GM23248 (cell line): ENCODE data around the gene COL8A1. TPM values are rescaled to one million over a fixed set of nuclear protein-coding genes. Genes with fewer than 3 reads are reported as not detected.

Experiments
- DNase-seq: peaks from one replicate; pipeline ENCODE4 v3.0.0-alpha.2; 2015
- H2AFZ ChIP-seq: fragments of 200-600 bp; sonication (generic); 2 replicates; pipeline ENCODE4 v1.6.1; 2016; ENCODE audit warnings: antibody characterized with exemption
- H3F3A ChIP-seq: fragments of 200-600 bp; sonication (generic); 2 replicates; pipeline ENCODE4 v1.6.1; 2016; ENCODE audit warnings: mild to moderate bottlenecking, antibody characterized with exemption, mixed run types; ENCODE audit not compliant: insufficient read depth
- H3K27ac ChIP-seq: fragments of 200-600 bp; sonication (generic); 2 replicates; pipeline ENCODE4 v1.5.1; 2016; ENCODE audit warnings: mild to moderate bottlenecking
- H3K27me3 ChIP-seq: fragments of 200-600 bp; sonication (generic); replicated peaks from 2 replicates; pipeline ENCODE4 v1.6.1; 2016; ENCODE audit warnings: mild to moderate bottlenecking; ENCODE audit not compliant: insufficient read depth
- H3K36me3 ChIP-seq: fragments of 200-600 bp; sonication (generic); 2 replicates; pipeline ENCODE4 v1.6.1; 2016; ENCODE audit warnings: low read depth, mild to moderate bottlenecking
- H3K4me1 ChIP-seq: fragments of 200-600 bp; sonication (generic); 2 replicates; pipeline ENCODE4 v1.6.1; 2016; ENCODE audit warnings: mild to moderate bottlenecking; ENCODE audit not compliant: insufficient read depth
- H3K4me2 ChIP-seq: fragments of 200-600 bp; sonication (generic); one replicate; pipeline ENCODE4 v1.6.1; 2016; ENCODE audit warnings: mild to moderate bottlenecking; ENCODE audit not compliant: unreplicated experiment
- H3K4me3 ChIP-seq: fragments of 200-600 bp; sonication (generic); 2 replicates; pipeline ENCODE4 v1.5.1; 2016; ENCODE audit warnings: mild to moderate bottlenecking
- H3K79me2 ChIP-seq: fragments of 200-600 bp; sonication (generic); 2 replicates; pipeline ENCODE4 v1.6.1; 2016; ENCODE audit warnings: mild to moderate bottlenecking; ENCODE audit not compliant: insufficient read depth
- H3K9ac ChIP-seq: fragments of 200-600 bp; sonication (generic); 2 replicates; pipeline ENCODE4 v1.6.1; 2016; ENCODE audit warnings: mild to moderate bottlenecking
- H3K9me2 ChIP-seq: fragments of 200-600 bp; sonication (generic); 2 replicates; pipeline ENCODE4 v1.6.1; 2016; ENCODE audit warnings: mixed run types, mild to moderate bottlenecking, moderate library complexity; ENCODE audit not compliant: insufficient read depth
- H3K9me3 ChIP-seq: fragments of 200-600 bp; sonication (generic); one replicate; pipeline ENCODE4 v1.6.1; 2017; ENCODE audit warnings: low read depth
- H4K20me1 ChIP-seq: fragments of 200-600 bp; sonication (generic); 2 replicates; pipeline ENCODE4 v1.6.0; 2016; ENCODE audit not compliant: insufficient read depth
- EZH2 ChIP-seq: fragments of 200-600 bp; sonication (generic); IDR thresholded peaks from 2 replicates; pipeline ENCODE4 v1.6.1; 2018; ENCODE audit warnings: antibody characterized with exemption, mild to moderate bottlenecking; ENCODE audit not compliant: insufficient read depth, poor library complexity, severe bottlenecking
- EZH2phosphoT487 ChIP-seq: fragments of 200-600 bp; sonication (generic); IDR thresholded peaks from 2 replicates; pipeline ENCODE4 v1.6.1; 2018; ENCODE audit warnings: antibody characterized with exemption, moderate library complexity, mild to moderate bottlenecking, low read depth; ENCODE audit not compliant: insufficient read depth
- WGBS, 2 experiments: methylation state at CpG; one replicate each; pipeline ENCODE4 v1.1.6; 2015 to 2017; ENCODE audit warnings: low lambda C conversion rate in 2 of 2, low coverage in 1 of 2; ENCODE audit errors: missing lambda C conversion rate in 2 of 2; 5-methylcytosine and 5-hydroxymethylcytosine counted together
- in situ Hi-C: fragments of 300-500 bp; cut with MboI; formaldehyde crosslinking; loops from 2 replicates; pipeline ENCODE4 v1.15.0; 2020
- polyA plus RNA-seq: library from polyadenylated mRNA; unstranded; fragments of >200 nt; fragmentation: Nextera tagmentation; extraction: Ambion mirVana; gene quantifications from 2 replicates; pipeline ENCODE4 v1.2.1, GENCODE V29; 2016
- total RNA-seq: library from RNA; depleted of rRNA; stranded (reverse); fragments of >200 nt; shearing (Covaris generic); gene quantifications from 2 replicates; pipeline ENCODE4 v1.2.3, GENCODE V29; 2014

Gene COL8A1
- total and polyA plus RNA-seq, 2 experiments from 2014 or later: 164 to 189 TPM

- in situ Hi-C loops: no loop called here
- peak; percentile 73 for DNase-seq
Measured at GRCh38 chr3:99686955-99687612, 48.7 kb downstream of the COL8A1 start.

DNA sequence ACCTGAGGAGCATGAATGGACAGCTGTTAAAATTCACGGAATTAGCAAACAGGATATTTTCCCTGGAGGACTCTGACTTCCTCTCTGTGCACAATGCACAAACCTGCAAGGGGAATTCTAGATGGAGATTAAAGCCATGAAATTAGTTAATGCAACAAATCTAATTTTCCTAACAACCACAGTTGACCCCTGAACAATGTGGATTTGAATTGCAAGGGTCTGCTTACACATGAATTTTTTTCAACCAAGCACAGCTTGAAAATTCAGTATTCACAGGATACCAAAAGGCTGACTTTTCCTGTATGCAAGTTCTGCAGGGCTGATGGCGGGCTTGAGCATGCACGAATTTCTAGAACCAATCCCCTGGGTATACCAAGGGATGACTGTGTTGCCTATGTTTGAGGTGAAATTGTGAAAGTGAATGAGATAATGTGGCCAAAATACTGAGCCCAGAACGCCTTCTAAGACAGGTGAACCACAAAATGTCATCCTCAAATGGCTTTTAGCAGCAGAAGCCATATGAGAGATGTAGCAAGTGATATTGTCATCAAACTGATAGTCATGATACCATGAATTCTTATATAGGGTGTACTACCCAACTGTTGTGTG lies 52.5 kb downstream of the COL8A1 start:
- in situ Hi-C loops: no loop called here
- Histone ChIP-seq H3K27ac (no peak overlapping the region), H3K4me3 (no peak overlapping the region), H3K9me3 (no peaks in the 10 kb centered on the region), H3K9ac (no peak overlapping the region), H2AFZ (no peak overlapping the region), H3K36me3 (peaks cover 13% of the 10 kb centered on the region; the same call in 1 of the 2 replicates), H3F3A (peaks cover 12% of the 10 kb centered on the region), H4K20me1 (no peaks in the 10 kb centered on the region), H3K9me2 (no peaks in the 10 kb centered on the region), H3K4me1 (peaks cover 21% of the 10 kb centered on the region), H3K4me2 (no peak overlapping the region), H3K79me2 (no peaks in the 10 kb centered on the region), H3K27me3 (no peaks in the 10 kb centered on the region)
- TF ChIP-seq EZH2phosphoT487: no peak
- TF ChIP-seq EZH2: no peak
- DNase-seq: no peak
- WGBS, 2 experiments: 85 to 91% methylated on average over 4 of the region's 4 CpGs

More at GRCh38 chr3:99686955-99687612, 48.7 kb downstream of the COL8A1 start:
- Histone ChIP-seq H4K20me1 (no peaks in the 10 kb centered on the region), H3F3A (peaks cover 5% of the 10 kb centered on the region; the same call in 1 of the 2 replicates), H3K79me2 (no peaks in the 10 kb centered on the region), H2AFZ (no peak overlapping the region), H3K9me3 (no peaks in the 10 kb centered on the region), H3K4me2 (no peak overlapping the region), H3K36me3 (peaks cover 18% of the 10 kb centered on the region; the same call in 1 of the 2 replicates), H3K4me1 (peaks cover 12% of the 10 kb centered on the region), H3K27ac (no peak overlapping the region), H3K4me3 (no peak overlapping the region), H3K27me3 (no peaks in the 10 kb centered on the region), H3K9ac (no peak overlapping the region), H3K9me2 (no peaks in the 10 kb centered on the region)
- WGBS, 2 experiments: 58 to 60% methylated on average over 8 of the region's 8 CpGs
- TF ChIP-seq EZH2phosphoT487 (no peak), EZH2 (no peak)

DNA sequence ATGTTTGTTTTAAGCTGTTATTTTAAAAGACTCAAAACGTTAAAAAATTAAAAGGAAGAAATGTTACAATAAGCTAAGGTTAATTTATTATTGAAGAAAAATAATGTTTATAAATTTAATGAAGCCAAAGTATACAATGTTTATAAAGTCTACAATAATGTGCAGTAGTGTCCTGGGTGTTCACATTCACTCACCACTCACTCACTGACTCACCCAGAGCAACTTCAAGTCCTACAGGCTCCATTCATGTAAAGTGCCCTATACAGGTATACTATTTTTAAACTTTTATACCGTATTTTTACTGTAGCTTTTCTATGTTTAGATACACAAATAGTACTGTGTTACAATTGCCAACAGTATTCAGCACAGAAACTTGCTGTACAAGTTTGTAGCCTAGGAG lies 55.2 kb downstream of the COL8A1 start:
- in situ Hi-C loops: no loop called here
- TF ChIP-seq EZH2 (no peak), EZH2phosphoT487 (no peak)
- H3F3A ChIP-seq: peaks cover 12% of the 10 kb centered on the region
- H4K20me1 ChIP-seq: no peaks in the 10 kb centered on the region
- H3K4me1 ChIP-seq: peaks cover 21% of the 10 kb centered on the region
- DNase-seq: no peak
- no peak overlapping the region for H3K4me3 ChIP-seq
- H3K9me2 ChIP-seq: no peaks in the 10 kb centered on the region
- H3K9ac ChIP-seq: no peak overlapping the region
- H3K4me2 ChIP-seq: no peak overlapping the region
- H3K27me3 ChIP-seq: no peaks in the 10 kb centered on the region
- WGBS, 2 experiments: 76 to 83% methylated on average over 2 of the region's 2 CpGs
- H3K79me2 ChIP-seq: no peaks in the 10 kb centered on the region
- peaks cover 9% of the 10 kb centered on the region; the same call in 1 of the 2 replicates for H3K36me3 ChIP-seq
- H3K9me3 ChIP-seq: no peaks in the 10 kb centered on the region
- H3K27ac ChIP-seq: no peak overlapping the region
- H2AFZ ChIP-seq: no peak overlapping the region

DNA sequence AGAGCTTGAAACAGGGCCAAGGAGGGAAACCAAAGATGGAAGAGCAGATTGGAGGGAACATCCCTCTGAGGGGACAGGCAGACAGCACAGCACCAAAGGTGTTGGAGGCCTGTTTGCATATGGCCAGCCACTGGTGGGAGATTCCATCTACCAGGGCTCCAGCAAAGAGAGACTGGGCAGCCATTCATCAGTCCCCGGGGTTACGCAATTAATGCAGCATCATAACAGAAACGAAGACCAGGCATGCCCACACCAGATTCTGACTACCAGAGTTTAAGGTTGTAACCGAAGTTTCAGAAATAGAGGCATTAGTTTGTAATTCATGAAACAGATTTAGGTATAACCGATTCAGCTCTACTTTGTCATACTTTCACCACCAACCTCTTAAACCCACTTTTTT lies 58.1 kb downstream of the COL8A1 start:
- H3K4me1 ChIP-seq: peaks cover 33% of the 10 kb centered on the region
- no peak for DNase-seq
- H4K20me1 ChIP-seq: no peaks in the 10 kb centered on the region
- H3K4me2 ChIP-seq: no peak overlapping the region
- H3K9ac ChIP-seq: no peak overlapping the region
- no peak for TF ChIP-seq EZH2
- H3K27me3 ChIP-seq: no peaks in the 10 kb centered on the region
- no peak overlapping the region for H3K4me3 ChIP-seq
- H3K27ac ChIP-seq: no peak overlapping the region
- no peaks in the 10 kb centered on the region for H3K9me3 ChIP-seq
- H3K9me2 ChIP-seq: no peaks in the 10 kb centered on the region
- in situ Hi-C loops: no loop called here
- H3F3A ChIP-seq: peaks cover 11% of the 10 kb centered on the region
- no peaks in the 10 kb centered on the region for H3K79me2 ChIP-seq
- 94 to 96% methylated on average over 5 of the region's 5 CpGs for WGBS, 2 experiments
- H3K36me3 ChIP-seq: peaks cover 6% of the 10 kb centered on the region; the same call in 1 of the 2 replicates
- no peak overlapping the region for H2AFZ ChIP-seq
